ENCODE measurements around the gene PTRH1. TPM values are rescaled to one million over a fixed set of nuclear protein-coding genes. Genes with fewer than 3 reads are reported as not detected.
A peak's percentile ranks its signal among the peaks of the same experiment; 100 is the strongest.

The PTRH1 gene
- total and polyA plus RNA-seq, 2 of the 13 experiments (the other 11 are each of a cell fraction or from before 2014, with no cell fraction given), result 4.0 to 10.4 TPM

DNA sequence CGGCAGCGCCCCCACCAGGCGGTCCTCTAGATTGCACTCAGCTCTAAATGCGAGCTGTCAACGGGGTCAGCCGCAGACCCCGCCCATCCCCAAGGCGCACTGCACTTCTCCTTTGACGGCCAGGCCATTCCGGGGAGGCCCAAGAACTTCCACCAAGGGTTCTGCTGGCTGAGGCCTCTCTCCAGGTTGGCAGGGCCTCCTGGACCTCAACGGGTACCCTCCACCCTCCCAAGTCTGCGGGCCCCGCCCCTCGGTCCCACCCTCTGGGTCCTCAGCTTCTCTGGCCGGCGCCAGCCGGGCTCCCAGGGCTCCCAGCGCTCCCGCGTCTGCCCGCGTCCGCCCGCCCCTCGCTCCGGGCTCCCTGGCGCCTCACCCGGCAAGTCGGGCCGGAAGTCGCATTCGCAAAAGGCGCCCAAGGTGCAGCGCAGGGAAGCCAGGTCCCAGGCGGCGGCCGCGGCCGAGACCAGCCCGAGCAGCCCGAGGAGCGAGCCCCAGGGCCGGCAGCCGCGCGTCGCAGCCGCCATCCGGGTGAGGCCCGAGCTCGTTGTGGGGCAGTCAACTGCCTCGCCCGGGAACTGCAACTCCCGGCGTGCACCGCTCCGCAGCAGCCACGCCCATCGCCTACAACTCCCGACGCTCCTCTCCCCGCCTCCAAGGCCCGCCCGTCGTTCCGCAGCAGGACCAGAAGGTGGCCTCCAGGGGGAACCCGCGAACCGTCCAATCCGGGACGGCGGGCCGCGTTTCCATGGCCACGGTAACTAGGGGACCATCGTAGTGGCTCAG is 19.5 kb upstream of the PTRH1 start, which contains the start of gene TOR2A (continued):
- TF ChIP-seq NFAT5 (CRISPR knock-in tag; IDR thresholded peaks at IDR 0.05) (0 out of 2 replicates have a peak, but pooled peaks have one; percentile 47), KLF16 (CRISPR knock-in tag; IDR thresholded peaks at IDR 0.05) (0 out of 4 replicates have a peak, but pooled peaks of 1 of the 2 experiments have one; percentile 24), ZNF816 (CRISPR knock-in tag; IDR thresholded peaks at IDR 0.05; ENCODE audit: borderline replicate concordance) (no peak), CREBL2 (CRISPR knock-in tag; IDR thresholded peaks at IDR 0.05; ENCODE audit: borderline replicate concordance) (no peak), ZNF570 (CRISPR knock-in tag; IDR thresholded peaks at IDR 0.05; ENCODE audit: borderline replicate concordance) (no peak), ZSCAN25 (CRISPR knock-in tag; IDR thresholded peaks at IDR 0.05) (peak; percentile 68), KDM5B (CRISPR knock-in tag; IDR thresholded peaks at IDR 0.05; ENCODE audit: borderline replicate concordance) (no peak; the same call in 1 of the 2 replicates), DNMT1 (CRISPR knock-in tag; IDR thresholded peaks at IDR 0.05) (0 out of 2 replicates have a peak, but pooled peaks have one; percentile 9), RAD51 (IDR thresholded peaks at IDR 0.05; ENCODE audit: borderline replicate concordance) (no peak), HMGA1 (CRISPR knock-in tag; conservative IDR thresholded peaks at IDR 0.05) (no peak), JDP2 (CRISPR knock-in tag; IDR thresholded peaks at IDR 0.05; ENCODE audit: borderline replicate concordance) (no peak), ZNF7 (CRISPR knock-in tag; IDR thresholded peaks at IDR 0.05) (no peak), TBL1XR1 (IDR thresholded peaks at IDR 0.05; ENCODE audit: borderline replicate concordance, low read length, partially characterized antibody) (no peak), ZKSCAN5 (CRISPR knock-in tag; IDR thresholded peaks at IDR 0.05) (no peak), MTA1 (CRISPR knock-in tag; IDR thresholded peaks at IDR 0.05; ENCODE audit: borderline replicate concordance) (peak; percentile 78; the same call in 1 of the 2 replicates), ZNF724P (CRISPR knock-in tag; IDR thresholded peaks at IDR 0.05; ENCODE audit: borderline replicate concordance) (peak; percentile 79; the same call in 1 of the 2 replicates), PRMT3 (CRISPR knock-in tag; IDR thresholded peaks at IDR 0.05; ENCODE audit: borderline replicate concordance, low read depth) (no peak; the same call in 1 of the 2 replicates), ZNF644 (CRISPR knock-in tag; IDR thresholded peaks at IDR 0.05; ENCODE audit: low read depth) (no peak), CHCHD3 (CRISPR knock-in tag; IDR thresholded peaks at IDR 0.05) (no peak), ZNF800 (CRISPR knock-in tag; IDR thresholded peaks at IDR 0.05) (0 out of 2 replicates have a peak, but pooled peaks have one; percentile 62)
- TF ChIP-seq, protein P1, sequence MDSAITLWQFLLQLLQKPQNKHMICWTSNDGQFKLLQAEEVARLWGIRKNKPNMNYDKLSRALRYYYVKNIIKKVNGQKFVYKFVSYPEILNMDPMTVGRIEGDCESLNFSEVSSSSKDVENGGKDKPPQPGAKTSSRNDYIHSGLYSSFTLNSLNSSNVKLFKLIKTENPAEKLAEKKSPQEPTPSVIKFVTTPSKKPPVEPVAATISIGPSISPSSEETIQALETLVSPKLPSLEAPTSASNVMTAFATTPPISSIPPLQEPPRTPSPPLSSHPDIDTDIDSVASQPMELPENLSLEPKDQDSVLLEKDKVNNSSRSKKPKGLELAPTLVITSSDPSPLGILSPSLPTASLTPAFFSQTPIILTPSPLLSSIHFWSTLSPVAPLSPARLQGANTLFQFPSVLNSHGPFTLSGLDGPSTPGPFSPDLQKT (CRISPR knock-in tag; IDR thresholded peaks at IDR 0.05; ENCODE audit: borderline replicate concordance), result no peak
